Measurements from ENCODE around the gene BSCL2.
A peak's percentile ranks its signal among the peaks of the same experiment; 100 is the strongest.

The BSCL2 gene

GRCh38 chr11:62726915-62727164, 19.6 kb upstream of the BSCL2 start:
- DNase-seq (ENCODE audit: low read depth): no peak
- TF ChIP-seq CTCF (IDR thresholded peaks at IDR 0.05; ENCODE audit: low read depth, low read length, missing control alignments): no peak
- peak overlapping the region; percentile 86 for H3K4me3 ChIP-seq (ENCODE audit: low read depth, low read length)

- TF ChIP-seq CTCF (IDR thresholded peaks at IDR 0.05; ENCODE audit: low read depth, low read length, missing control alignments): no peak
- DNase-seq (ENCODE audit: low read depth): no peak
- peak overlapping the region; percentile 86 for H3K4me3 ChIP-seq (ENCODE audit: low read depth, low read length)
Measured at GRCh38 chr11:62726156-62726914, 19.1 kb upstream of the BSCL2 start.

- peak overlapping the region; percentile 86 for H3K4me3 ChIP-seq (ENCODE audit: low read depth, low read length)
- no peak for TF ChIP-seq CTCF (IDR thresholded peaks at IDR 0.05; ENCODE audit: low read depth, low read length, missing control alignments)
- no peak for DNase-seq (ENCODE audit: low read depth)
Measured at GRCh38 chr11:62725646-62726045, 18.4 kb upstream of the BSCL2 start.

GRCh38 chr11:62724171-62724570, 16.9 kb upstream of the BSCL2 start:
- peak overlapping the region; percentile 22; the same call in 1 of the 2 replicates for H3K4me3 ChIP-seq (ENCODE audit: low read depth, low read length)
- TF ChIP-seq CTCF (IDR thresholded peaks at IDR 0.05; ENCODE audit: low read depth, low read length, missing control alignments): no peak
- DNase-seq (ENCODE audit: low read depth): no peak

GRCh38 chr11:62721994-62722393, 14.8 kb upstream of the BSCL2 start:
- DNase-seq (ENCODE audit: low read depth): no peak
- no peak for TF ChIP-seq CTCF (IDR thresholded peaks at IDR 0.05; ENCODE audit: low read depth, low read length, missing control alignments)
- no peak overlapping the region for H3K4me3 ChIP-seq (ENCODE audit: low read depth, low read length)

- H3K4me3 ChIP-seq (ENCODE audit: low read depth, low read length): no peak overlapping the region
- TF ChIP-seq CTCF (IDR thresholded peaks at IDR 0.05; ENCODE audit: low read depth, low read length, missing control alignments): no peak
- no peak for DNase-seq (ENCODE audit: low read depth)
Measured at GRCh38 chr11:62719302-62719978, 12.2 kb upstream of the BSCL2 start.

- H3K4me3 ChIP-seq (ENCODE audit: low read depth, low read length): no peak overlapping the region
- DNase-seq (ENCODE audit: low read depth): no peak
- TF ChIP-seq CTCF (IDR thresholded peaks at IDR 0.05; ENCODE audit: low read depth, low read length, missing control alignments): no peak
Measured at GRCh38 chr11:62716816-62717215, 9.6 kb upstream of the BSCL2 start.

Measured in GM12864 (cell line).